Hematopoietic multipotent progenitor cell treated with erythropoietin and hydrocortisone succinate and interleukin-3 and kit ligand, for 4 days (in vitro differentiated cells): Measurements from ENCODE around the gene SPTBN2.
A peak's percentile ranks its signal among the peaks of the same experiment; 100 is the strongest.

ENCODE experiments used
- DNase-seq: peaks from one replicate; pipeline ENCODE4 v3.0.0-alpha.2; 2015

Gene SPTBN2

DNA sequence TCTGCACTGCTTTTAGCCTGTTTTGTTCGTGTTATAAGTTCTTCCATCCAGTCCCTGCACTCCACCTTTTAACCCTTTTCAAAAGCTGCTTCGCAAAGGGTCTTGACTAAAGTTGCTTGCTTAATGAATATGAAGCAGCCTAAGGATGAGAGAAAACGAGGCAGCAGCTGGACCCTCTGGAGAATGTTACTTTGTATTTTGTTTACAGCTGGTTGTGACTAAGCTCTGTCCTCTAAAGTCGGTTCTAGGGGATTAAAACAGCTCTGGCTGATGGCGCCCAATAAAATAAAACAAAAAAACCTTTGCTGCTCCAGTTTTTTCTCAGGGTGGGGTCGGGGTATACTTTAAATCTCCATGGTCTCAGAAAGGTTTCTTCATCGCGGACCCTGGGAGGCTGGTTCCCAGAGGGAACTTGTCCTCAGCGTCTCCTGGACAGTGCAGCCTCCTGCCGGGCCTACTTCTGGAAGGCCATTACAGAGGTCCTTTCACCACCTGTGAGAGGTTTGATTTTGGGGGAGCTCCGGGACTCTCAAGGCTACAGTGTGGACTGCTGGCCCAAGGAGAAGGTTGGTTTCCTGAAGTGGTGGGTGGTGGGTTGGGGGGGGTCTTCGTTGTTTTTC lies 91.3 kb downstream of the SPTBN2 start:
- DNase-seq = peak; percentile 24

DNA sequence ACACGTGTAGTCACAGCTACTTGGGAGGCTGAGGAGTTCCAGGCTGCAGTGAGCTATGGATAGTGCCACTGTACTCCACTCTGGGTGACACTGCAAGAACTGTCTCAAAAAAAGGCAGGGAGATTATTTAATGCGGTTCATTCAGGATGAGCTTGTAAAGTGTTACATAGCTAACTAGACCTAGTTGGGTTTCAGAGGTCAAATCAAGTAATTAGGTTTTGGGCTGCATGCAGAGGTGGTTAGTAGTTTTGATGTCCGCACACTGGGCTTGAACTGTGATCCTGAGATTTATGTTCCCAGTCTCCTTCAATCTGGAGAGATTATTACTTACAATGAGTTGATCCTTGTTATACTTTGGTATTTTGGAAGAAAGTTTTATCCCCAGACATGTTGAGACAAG lies 92.6 kb downstream of the SPTBN2 start:
- DNase-seq = no peak
